ENCODE data around the gene CYP19A1. TPM values are rescaled to one million over a fixed set of nuclear protein-coding genes. Genes with fewer than 3 reads are reported as not detected.

The CYP19A1 gene
- total RNA-seq, 1 experiment from 2014 or later: not detected

- RAD21 ChIA-PET (ENCODE audit: low non-redundant PET in 1 of 2, low total read pairs in 2 of 2, uncharacterized antibody in 2 of 2, unreplicated experiment in 2 of 2): no interaction called here
- Histone ChIP-seq H3K27ac (ENCODE audit: low read depth, low read length) (no peak overlapping the region), H3K9me3 (ENCODE audit: control insufficient read depth in 1 of 2, insufficient read depth in 1 of 2, low read depth in 1 of 2, low read length in 2 of 2) (no peaks in the 10 kb centered on the region), H3K4me1 (ENCODE audit: control insufficient read depth in 1 of 2, insufficient read depth in 2 of 2, low read length in 2 of 2) (no peaks in the 10 kb centered on the region), H3K4me2 (ENCODE audit: low read length) (no peak overlapping the region), H3K79me2 (ENCODE audit: insufficient read depth, low read length) (no peaks in the 10 kb centered on the region), H3K27me3 (ENCODE audit: insufficient read depth, low read length) (no peaks in the 10 kb centered on the region), H2AFZ (ENCODE audit: low read depth, low read length, poor library complexity, severe bottlenecking) (no peak overlapping the region), H3K4me3 (replicated peaks in 1 of 2; ENCODE audit: low read depth in 1 of 2, low read length in 2 of 2) (no peak overlapping the region), H3K36me3 (ENCODE audit: control insufficient read depth in 1 of 2, insufficient read depth in 2 of 2, low read length in 2 of 2) (no peaks in the 10 kb centered on the region), H3K9me2 (ENCODE audit: insufficient read depth) (no peaks in the 10 kb centered on the region), H3K9ac (ENCODE audit: low read length) (no peak overlapping the region), H4K20me1 (ENCODE audit: insufficient read depth) (no peaks in the 10 kb centered on the region)
- POLR2A ChIA-PET: no interaction called here
- ATAC-seq: no peak
- TF ChIP-seq MAX (IDR thresholded peaks at IDR 0.05) (no peak), SRF (IDR thresholded peaks at IDR 0.05; ENCODE audit: low read depth) (no peak), EZH2 (IDR thresholded peaks at IDR 0.05) (no peak), CEBPB (IDR thresholded peaks at IDR 0.05; ENCODE audit: low read depth) (no peak), RAD21 (IDR thresholded peaks at IDR 0.05; ENCODE audit: low read depth) (no peak), ELF1 (IDR thresholded peaks at IDR 0.05; ENCODE audit: borderline replicate concordance, low read depth) (no peak), FOSL1 (IDR thresholded peaks at IDR 0.05; ENCODE audit: low read depth) (no peak), JUND (IDR thresholded peaks at IDR 0.05) (no peak), CTCF (IDR thresholded peaks at IDR 0.05 in 2 of 3, conservative IDR thresholded peaks at IDR 0.05 in 1 of 3; ENCODE audit: borderline replicate concordance in 1 of 3, insufficient read depth in 1 of 3, low read depth in 2 of 3, low read length in 2 of 3) (no peak), ZFX (IDR thresholded peaks at IDR 0.05) (no peak)
- TF ChIP-seq, protein P1, sequence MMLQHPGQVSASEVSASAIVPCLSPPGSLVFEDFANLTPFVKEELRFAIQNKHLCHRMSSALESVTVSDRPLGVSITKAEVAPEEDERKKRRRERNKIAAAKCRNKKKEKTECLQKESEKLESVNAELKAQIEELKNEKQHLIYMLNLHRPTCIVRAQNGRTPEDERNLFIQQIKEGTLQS (IDR thresholded peaks at IDR 0.05): no peak
- intact Hi-C loops (cut with micrococcal nuclease): no loop called here
- no peak for DNase-seq (ENCODE audit: low read depth, low spot score)
- CTCF ChIA-PET: no interaction called here
- no TSS peak for BruUV-seq (replicated peaks)
Observed at GRCh38 chr15:51320843-51321242, 17.6 kb downstream of the CYP19A1 start.
